OCI-LY1 (cell line): Measurements from ENCODE around the gene MTHFS.

ENCODE experiments used
- EZH2 ChIP-seq: fragments of 200-600 bp; sonication (generic), shearing (Covaris generic); IDR thresholded peaks from 2 replicates; pipeline ENCODE4 v1.8.0; 2017; ENCODE audit warnings: borderline replicate concordance, mixed run types, mild to moderate bottlenecking, antibody characterized with exemption, low read length, moderate library complexity, mixed read lengths
- TF ChIP-seq, protein P1 (sequence below): fragments of 200-600 bp; sonication (generic), shearing (Covaris generic); IDR thresholded peaks from 2 replicates; pipeline ENCODE4 v1.5.1; 2017; ENCODE audit warnings: mild to moderate bottlenecking, antibody characterized with exemption, low read length, moderate library complexity, mixed read lengths

DNA sequence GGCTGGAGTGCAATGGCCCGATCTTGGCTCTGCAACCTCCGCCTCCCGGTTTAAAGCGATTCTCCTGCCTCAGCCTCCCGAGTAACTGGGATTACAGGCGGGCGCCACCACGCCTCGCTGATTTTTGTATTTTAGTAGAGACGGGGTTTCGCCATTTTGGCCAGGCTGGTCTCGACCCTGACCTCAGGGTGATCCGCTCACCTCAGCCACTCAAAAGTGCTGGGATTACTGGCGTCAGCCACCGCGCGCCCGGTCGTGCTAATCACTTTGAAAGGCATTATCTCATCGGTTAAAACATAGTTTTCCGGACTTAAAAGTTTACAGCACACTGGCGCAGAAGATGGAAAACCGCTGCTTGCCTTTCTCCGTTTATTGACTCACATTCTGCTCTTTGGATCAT lies 27.6 kb upstream of the MTHFS start:
- TF ChIP-seq, protein P1, sequence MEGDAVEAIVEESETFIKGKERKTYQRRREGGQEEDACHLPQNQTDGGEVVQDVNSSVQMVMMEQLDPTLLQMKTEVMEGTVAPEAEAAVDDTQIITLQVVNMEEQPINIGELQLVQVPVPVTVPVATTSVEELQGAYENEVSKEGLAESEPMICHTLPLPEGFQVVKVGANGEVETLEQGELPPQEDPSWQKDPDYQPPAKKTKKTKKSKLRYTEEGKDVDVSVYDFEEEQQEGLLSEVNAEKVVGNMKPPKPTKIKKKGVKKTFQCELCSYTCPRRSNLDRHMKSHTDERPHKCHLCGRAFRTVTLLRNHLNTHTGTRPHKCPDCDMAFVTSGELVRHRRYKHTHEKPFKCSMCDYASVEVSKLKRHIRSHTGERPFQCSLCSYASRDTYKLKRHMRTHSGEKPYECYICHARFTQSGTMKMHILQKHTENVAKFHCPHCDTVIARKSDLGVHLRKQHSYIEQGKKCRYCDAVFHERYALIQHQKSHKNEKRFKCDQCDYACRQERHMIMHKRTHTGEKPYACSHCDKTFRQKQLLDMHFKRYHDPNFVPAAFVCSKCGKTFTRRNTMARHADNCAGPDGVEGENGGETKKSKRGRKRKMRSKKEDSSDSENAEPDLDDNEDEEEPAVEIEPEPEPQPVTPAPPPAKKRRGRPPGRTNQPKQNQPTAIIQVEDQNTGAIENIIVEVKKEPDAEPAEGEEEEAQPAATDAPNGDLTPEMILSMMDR = no peak
- TF ChIP-seq EZH2 = no peak
